Measurements from ENCODE around the gene CSAD. TPM values are rescaled to one million over a fixed set of nuclear protein-coding genes. Genes with fewer than 3 reads are reported as not detected.
"Not testable (repeated sequence)": the region's sequence is repeated elsewhere in the genome, so short reads cannot be mapped to it uniquely, and the experiment has no call there.

Gene CSAD
- total RNA-seq, 1 donor from 2014 or later: 16.7 TPM

GRCh38 chr12:53118751-53119300 lies 61.9 kb downstream of the CSAD start:
- no peaks in the 10 kb centered on the region for H3K36me3 ChIP-seq (ENCODE audit: control insufficient read depth in 3 of 3, insufficient read depth in 3 of 3, low read length in 3 of 3)
- no peak overlapping the region for H3K9ac ChIP-seq (ENCODE audit: low read depth in 1 of 3, low read length in 3 of 3)
- no peaks in the 10 kb centered on the region for H3K27me3 ChIP-seq (ENCODE audit: control insufficient read depth in 3 of 3, insufficient read depth in 3 of 3, low read length in 3 of 3)
- H3K4me1 ChIP-seq (ENCODE audit: control insufficient read depth in 3 of 3, insufficient read depth in 3 of 3, low read length in 3 of 3): peaks cover 7 to 25% (median 20%) of the 10 kb centered on the region in 3 donors
- H3K27ac ChIP-seq (ENCODE audit: low read depth, low read length): no peak overlapping the region
- H3K9me3 ChIP-seq (ENCODE audit: control insufficient read depth in 3 of 3, low read length in 3 of 3): no peaks in the 10 kb centered on the region
- no peak overlapping the region for H3K4me3 ChIP-seq (ENCODE audit: low read length in 3 of 3)

- H3K4me3 ChIP-seq (ENCODE audit: low read length in 3 of 3): peak overlapping the region in 1 of 3 donors; percentile 45
- H3K36me3 ChIP-seq (ENCODE audit: control insufficient read depth in 3 of 3, insufficient read depth in 3 of 3, low read length in 3 of 3): no peaks in the 10 kb centered on the region
- H3K9me3 ChIP-seq (ENCODE audit: control insufficient read depth in 3 of 3, low read length in 3 of 3): no peaks in the 10 kb centered on the region
- H3K27ac ChIP-seq (ENCODE audit: low read depth, low read length): peak overlapping the region; percentile 72
- no peaks in the 10 kb centered on the region for H3K27me3 ChIP-seq (ENCODE audit: control insufficient read depth in 3 of 3, insufficient read depth in 3 of 3, low read length in 3 of 3)
- H3K4me1 ChIP-seq (ENCODE audit: control insufficient read depth in 3 of 3, insufficient read depth in 3 of 3, low read length in 3 of 3): peaks cover 7 to 25% (median 20%) of the 10 kb centered on the region in 3 donors
- peak overlapping the region in 2 of 3 donors; percentile 50 to 62 for H3K9ac ChIP-seq (ENCODE audit: low read depth in 1 of 3, low read length in 3 of 3)
These were observed 64.7 kb downstream of the CSAD start for GRCh38 chr12:53115891-53116648.

DNA sequence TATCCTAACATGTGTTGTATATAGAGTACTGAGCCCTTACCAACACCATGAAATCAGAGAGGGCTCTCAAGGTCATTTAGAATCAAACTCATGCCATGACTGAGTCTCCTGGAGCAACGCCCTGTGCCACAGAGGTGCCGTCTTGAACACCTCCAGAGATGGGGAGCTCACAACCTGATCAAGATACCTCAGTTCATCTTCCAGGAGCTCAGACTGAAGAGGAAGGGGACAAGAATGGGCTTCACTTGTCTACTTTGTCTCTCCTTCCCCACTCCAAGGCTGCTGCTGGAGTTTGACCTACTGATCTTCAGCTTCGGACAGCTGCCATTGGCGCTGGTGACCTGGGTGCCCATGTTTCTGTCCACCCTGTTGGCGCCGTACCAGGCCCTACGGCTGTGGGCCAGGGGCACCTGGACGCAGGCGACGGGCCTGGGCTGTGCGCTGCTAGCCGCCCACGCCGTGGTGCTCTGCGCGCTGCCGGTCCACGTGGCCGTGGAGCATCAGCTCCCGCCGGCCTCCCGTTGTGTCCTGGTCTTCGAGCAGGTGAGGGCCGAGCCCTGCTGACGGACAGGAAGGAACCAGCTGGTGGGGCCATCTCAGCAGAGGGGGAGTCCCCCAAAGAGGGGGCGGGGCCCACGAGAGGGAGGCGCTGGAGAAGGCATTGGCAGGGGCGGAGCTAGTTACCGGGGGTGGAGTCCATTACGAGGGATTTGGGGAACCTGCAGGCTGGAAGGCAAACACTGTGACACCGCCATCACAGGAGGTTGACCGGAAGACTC lies 65.4 kb downstream of the CSAD start:
- Histone ChIP-seq H3K36me3 (ENCODE audit: control insufficient read depth in 3 of 3, insufficient read depth in 3 of 3, low read length in 3 of 3) (no peaks in the 10 kb centered on the region), H3K9me3 (ENCODE audit: control insufficient read depth in 3 of 3, low read length in 3 of 3) (no peaks in the 10 kb centered on the region), H3K4me3 (ENCODE audit: low read length in 3 of 3) (no peak overlapping the region), H3K27ac (ENCODE audit: low read depth, low read length) (peak overlapping the region; percentile 72), H3K4me1 (ENCODE audit: control insufficient read depth in 3 of 3, insufficient read depth in 3 of 3, low read length in 3 of 3) (peaks cover 7 to 25% (median 20%) of the 10 kb centered on the region in 3 donors), H3K9ac (ENCODE audit: low read depth in 1 of 3, low read length in 3 of 3) (peak overlapping the region in 1 of 3 donors; percentile 50), H3K27me3 (ENCODE audit: control insufficient read depth in 3 of 3, insufficient read depth in 3 of 3, low read length in 3 of 3) (no peaks in the 10 kb centered on the region)

- no peaks in the 10 kb centered on the region for H3K36me3 ChIP-seq (ENCODE audit: control insufficient read depth in 3 of 3, insufficient read depth in 3 of 3, low read length in 3 of 3)
- no peaks in the 10 kb centered on the region for H3K27me3 ChIP-seq (ENCODE audit: control insufficient read depth in 3 of 3, insufficient read depth in 3 of 3, low read length in 3 of 3)
- peaks cover 7 to 25% (median 20%) of the 10 kb centered on the region in 3 donors for H3K4me1 ChIP-seq (ENCODE audit: control insufficient read depth in 3 of 3, insufficient read depth in 3 of 3, low read length in 3 of 3)
- no peak overlapping the region for H3K4me3 ChIP-seq (ENCODE audit: low read length in 3 of 3)
- H3K9me3 ChIP-seq (ENCODE audit: control insufficient read depth in 3 of 3, low read length in 3 of 3): no peaks in the 10 kb centered on the region
- no peak overlapping the region for H3K27ac ChIP-seq (ENCODE audit: low read depth, low read length)
- no peak overlapping the region for H3K9ac ChIP-seq (ENCODE audit: low read depth in 1 of 3, low read length in 3 of 3)
These were observed 66.8 kb downstream of the CSAD start for GRCh38 chr12:53113951-53114350.

GRCh38 chr12:53113136-53113705 lies 67.5 kb downstream of the CSAD start:
- Histone ChIP-seq H3K36me3 (ENCODE audit: control insufficient read depth in 3 of 3, insufficient read depth in 3 of 3, low read length in 3 of 3) (no peaks in the 10 kb centered on the region), H3K4me1 (ENCODE audit: control insufficient read depth in 3 of 3, insufficient read depth in 3 of 3, low read length in 3 of 3) (peaks cover 7 to 25% (median 20%) of the 10 kb centered on the region in 3 donors), H3K9me3 (ENCODE audit: control insufficient read depth in 3 of 3, low read length in 3 of 3) (no peaks in the 10 kb centered on the region), H3K9ac (ENCODE audit: low read depth in 1 of 3, low read length in 3 of 3) (no peak overlapping the region), H3K27me3 (ENCODE audit: control insufficient read depth in 3 of 3, insufficient read depth in 3 of 3, low read length in 3 of 3) (no peaks in the 10 kb centered on the region), H3K27ac (ENCODE audit: low read depth, low read length) (no peak overlapping the region), H3K4me3 (ENCODE audit: low read length in 3 of 3) (no peak overlapping the region)

- not testable (repeated sequence) for H3K4me3 ChIP-seq (ENCODE audit: low read length in 3 of 3); H3K27me3 ChIP-seq (ENCODE audit: control insufficient read depth in 3 of 3, insufficient read depth in 3 of 3, low read length in 3 of 3); H3K27ac ChIP-seq (ENCODE audit: low read depth, low read length); H3K36me3 ChIP-seq (ENCODE audit: control insufficient read depth in 3 of 3, insufficient read depth in 3 of 3, low read length in 3 of 3); H3K9me3 ChIP-seq (ENCODE audit: control insufficient read depth in 3 of 3, low read length in 3 of 3); H3K9ac ChIP-seq (ENCODE audit: low read depth in 1 of 3, low read length in 3 of 3)
- H3K4me1 ChIP-seq (ENCODE audit: control insufficient read depth in 3 of 3, insufficient read depth in 3 of 3, low read length in 3 of 3): peaks cover 7 to 25% (median 20%) of the 10 kb centered on the region in 3 donors
These were observed 68.3 kb downstream of the CSAD start for GRCh38 chr12:53112431-53112830.

Small RNA genes within 50 kb of the gene (small RNA-seq; reads per million reads assigned to genes)
- gene HIGD1AP1 (not detected), gene RNU6-333P (not detected)

Other genes starting within 250 kb of the CSAD start
- gene KRT18, start 231.8 kb downstream of the CSAD start, total RNA-seq: 4.2 TPM
- 1,005 TPM for gene EIF4B, start 174.5 kb downstream of the CSAD start, total RNA-seq
- gene TNS2, start 130.9 kb downstream of the CSAD start, total RNA-seq: 21.9 TPM
- gene SPRYD3, start 101.5 kb downstream of the CSAD start, total RNA-seq: 13.0 TPM
- gene IGFBP6, start 83.3 kb downstream of the CSAD start, total RNA-seq: 89.8 TPM
- gene SOAT2, start 77.4 kb downstream of the CSAD start, total RNA-seq: under 0.01 TPM
- 16.7 TPM for gene ZNF740, start 203 bp downstream of the CSAD start, total RNA-seq
- gene ITGB7, start 26.3 kb upstream of the CSAD start, total RNA-seq: 1.6 TPM
- gene RARG, start 51.3 kb upstream of the CSAD start, total RNA-seq: 12.5 TPM
- gene ESPL1, start 87.4 kb upstream of the CSAD start, total RNA-seq: 2.6 TPM
- gene PFDN5, start 114.6 kb upstream of the CSAD start, total RNA-seq: 686 TPM
- gene MYG1, start 118.8 kb upstream of the CSAD start, total RNA-seq: 50.1 TPM
- 35.5 TPM for gene AAAS, start 140.7 kb upstream of the CSAD start, total RNA-seq
- gene SP7, start 155.4 kb upstream of the CSAD start, total RNA-seq: not detected
- gene SP1, start 199.3 kb upstream of the CSAD start, total RNA-seq: 30.3 TPM
- not detected for gene AMHR2, start 242.9 kb upstream of the CSAD start, total RNA-seq